Type B pancreatic cell (in vitro differentiated cells): ENCODE data around the gene LAG3. TPM values are rescaled to one million over a fixed set of nuclear protein-coding genes. Genes with fewer than 3 reads are reported as not detected.

ENCODE experiments used
- DNase-seq: peaks from one replicate; pipeline ENCODE4 v3.0.0; 2021; ENCODE audit warnings: mixed read lengths; ENCODE audit not compliant: unreplicated experiment; ENCODE audit errors: extremely low spot score
- H3K27ac Mint-ChIP-seq: 2 replicates; pipeline ENCODE4 v1.8.0; 2021; ENCODE audit warnings: mild to moderate bottlenecking, mixed read lengths
- H3K27me3 Mint-ChIP-seq: 2 replicates; pipeline ENCODE4 v1.8.0; 2021; ENCODE audit warnings: mixed read lengths
- H3K36me3 Mint-ChIP-seq: 2 replicates; pipeline ENCODE4 v1.8.0; 2021; ENCODE audit warnings: mixed read lengths
- H3K4me1 Mint-ChIP-seq: one replicate; pipeline ENCODE4 v1.8.0; 2021; ENCODE audit warnings: mixed read lengths; ENCODE audit not compliant: unreplicated experiment
- H3K4me3 Mint-ChIP-seq: 2 replicates; pipeline ENCODE4 v1.8.0; 2021; ENCODE audit warnings: mild to moderate bottlenecking, mixed read lengths
- H3K9me3 Mint-ChIP-seq: 2 replicates; pipeline ENCODE4 v1.8.0; 2021; ENCODE audit warnings: mixed read lengths
- CTCF ChIP-seq: fragments of 200-600 bp; sonication (generic); conservative IDR thresholded peaks from 2 replicates; pipeline ENCODE4 v1.5.0; 2021; ENCODE audit warnings: antibody characterized with exemption, mild to moderate bottlenecking
- total RNA-seq: library from RNA; stranded (reverse); gene quantifications from 2 replicates; pipeline ENCODE4 v1.2.1, GENCODE V29; 2021; ENCODE audit warnings: low replicate concordance

The LAG3 gene
- total RNA-seq, 1 donor from 2014 or later, result 2.6 TPM

GRCh38 chr12:6765048-6765633 lies 7.2 kb upstream of the LAG3 start:
- TF ChIP-seq CTCF, result no peak
- peak overlapping the region; percentile 73 for H3K27ac Mint-ChIP-seq
- H3K4me1 Mint-ChIP-seq, result peaks cover 38% of the 10 kb centered on the region
- peaks cover 22% of the 10 kb centered on the region for H3K27me3 Mint-ChIP-seq
- DNase-seq, result no peak
- H3K4me3 Mint-ChIP-seq, result peak overlapping the region; percentile 85
- peaks cover 4% of the 10 kb centered on the region for H3K36me3 Mint-ChIP-seq
- peaks cover 5% of the 10 kb centered on the region for H3K9me3 Mint-ChIP-seq

GRCh38 chr12:6765634-6766581 lies 6.4 kb upstream of the LAG3 start, which contains the start of gene PTMS:
Gene PTMS (plus strand): TSS chr12:6766363. CDS start chr12:6766706, 343 bp downstream.
- Mint-ChIP-seq H3K27ac (peak within 1 kb of the TSS; percentile 96), H3K4me1 (peaks cover 38% of the 10 kb centered on the region), H3K4me3 (peak within 1 kb of the TSS; percentile 97), H3K27me3 (peaks cover 23% of the 10 kb centered on the region), H3K36me3 (peaks cover 4% of the 10 kb centered on the region), H3K9me3 (peaks cover 5% of the 10 kb centered on the region)
- no peak for TF ChIP-seq CTCF
- peak; percentile 88 for DNase-seq

- Mint-ChIP-seq H3K4me1 (peaks cover 42% of the 10 kb centered on the region), H3K27ac (peak overlapping the region; percentile 96), H3K36me3 (peaks cover 9% of the 10 kb centered on the region), H3K27me3 (peaks cover 30% of the 10 kb centered on the region), H3K9me3 (peaks cover 5% of the 10 kb centered on the region), H3K4me3 (peak overlapping the region; percentile 97)
- peak; percentile 84 for DNase-seq
- peak; percentile 77 for TF ChIP-seq CTCF
These were observed 5.5 kb upstream of the LAG3 start for GRCh38 chr12:6766651-6767349.

- DNase-seq, result no peak
- peaks cover 45% of the 10 kb centered on the region for H3K4me1 Mint-ChIP-seq
- peaks cover 36% of the 10 kb centered on the region for H3K27me3 Mint-ChIP-seq
- H3K4me3 Mint-ChIP-seq, result peak overlapping the region; percentile 97
- peak overlapping the region; percentile 96 for H3K27ac Mint-ChIP-seq
- no peak for TF ChIP-seq CTCF
- no peaks in the 10 kb centered on the region for H3K9me3 Mint-ChIP-seq
- H3K36me3 Mint-ChIP-seq, result peaks cover 12% of the 10 kb centered on the region
These were observed 4.7 kb upstream of the LAG3 start for GRCh38 chr12:6767353-6768319.
